ENCODE results near the gene PLXNA3.

DNA sequence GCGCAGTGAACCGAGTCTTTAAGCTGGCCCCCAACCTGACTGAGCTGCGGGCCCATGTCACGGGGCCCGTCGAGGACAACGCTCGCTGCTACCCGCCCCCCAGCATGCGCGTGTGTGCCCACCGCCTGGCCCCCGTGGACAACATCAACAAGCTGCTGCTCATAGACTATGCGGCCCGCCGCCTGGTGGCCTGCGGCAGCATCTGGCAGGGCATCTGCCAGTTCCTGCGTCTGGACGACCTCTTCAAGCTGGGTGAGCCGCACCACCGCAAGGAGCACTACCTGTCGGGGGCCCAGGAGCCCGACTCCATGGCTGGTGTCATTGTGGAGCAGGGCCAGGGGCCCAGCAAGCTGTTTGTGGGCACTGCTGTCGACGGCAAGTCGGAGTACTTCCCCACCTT is 2.2 kb downstream of the PLXNA3 start:
- TF ChIP-seq, protein P1, sequence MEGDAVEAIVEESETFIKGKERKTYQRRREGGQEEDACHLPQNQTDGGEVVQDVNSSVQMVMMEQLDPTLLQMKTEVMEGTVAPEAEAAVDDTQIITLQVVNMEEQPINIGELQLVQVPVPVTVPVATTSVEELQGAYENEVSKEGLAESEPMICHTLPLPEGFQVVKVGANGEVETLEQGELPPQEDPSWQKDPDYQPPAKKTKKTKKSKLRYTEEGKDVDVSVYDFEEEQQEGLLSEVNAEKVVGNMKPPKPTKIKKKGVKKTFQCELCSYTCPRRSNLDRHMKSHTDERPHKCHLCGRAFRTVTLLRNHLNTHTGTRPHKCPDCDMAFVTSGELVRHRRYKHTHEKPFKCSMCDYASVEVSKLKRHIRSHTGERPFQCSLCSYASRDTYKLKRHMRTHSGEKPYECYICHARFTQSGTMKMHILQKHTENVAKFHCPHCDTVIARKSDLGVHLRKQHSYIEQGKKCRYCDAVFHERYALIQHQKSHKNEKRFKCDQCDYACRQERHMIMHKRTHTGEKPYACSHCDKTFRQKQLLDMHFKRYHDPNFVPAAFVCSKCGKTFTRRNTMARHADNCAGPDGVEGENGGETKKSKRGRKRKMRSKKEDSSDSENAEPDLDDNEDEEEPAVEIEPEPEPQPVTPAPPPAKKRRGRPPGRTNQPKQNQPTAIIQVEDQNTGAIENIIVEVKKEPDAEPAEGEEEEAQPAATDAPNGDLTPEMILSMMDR (IDR thresholded peaks at IDR 0.05 in 2 of 3, conservative IDR thresholded peaks at IDR 0.05 in 1 of 3; ENCODE audit: borderline replicate concordance in 1 of 3, insufficient read depth in 1 of 3, low read depth in 2 of 3, low read length in 2 of 3): no peak
- TF ChIP-seq POLR2A (IDR thresholded peaks at IDR 0.05; ENCODE audit: borderline replicate concordance, extremely low read depth, insufficient read depth, insufficient read length) (no peak), EZH2phosphoT487 (IDR thresholded peaks at IDR 0.05; ENCODE audit: borderline replicate concordance) (no peak), JUND (IDR thresholded peaks at IDR 0.05) (no peak), FOSL1 (IDR thresholded peaks at IDR 0.05; ENCODE audit: low read depth) (no peak)
